OCI-LY7 (cell line): ENCODE measurements around the gene IRF2BP2. TPM values are rescaled to one million over a fixed set of nuclear protein-coding genes. Genes with fewer than 3 reads are reported as not detected.

Source experiments
- BruUV-seq: library from RNA; stranded (reverse); fragments of 400-500 nt; replicated peaks from 2 replicates; lab custom pipeline; 2021; lab: Mats Ljungman, UMichigan
- CTCF ChIA-PET: fragments of 300-600 bp; sonication (Branson Sonifier 250); formaldehyde crosslinking; loops from one replicate; lab custom pipeline; 2022; ENCODE audit warnings: antibody characterized with exemption; ENCODE audit not compliant: unreplicated experiment; lab: Charles Lee
- POLR2A ChIA-PET: fragments of 300-600 bp; sonication (Branson Sonifier 250); formaldehyde crosslinking; loops from one replicate; lab custom pipeline; 2022; ENCODE audit warnings: antibody characterized with exemption; lab: Charles Lee
- DNase-seq: peaks from one replicate; pipeline ENCODE4 v3.0.0-alpha.2; 2015; ENCODE audit warnings: low spot score
- H2AFZ ChIP-seq: fragments of 200-600 bp; sonication (generic), shearing (Covaris generic); 2 replicates; pipeline ENCODE4 v1.6.1; 2014; ENCODE audit warnings: mild to moderate bottlenecking, antibody characterized with exemption, low read length, moderate library complexity
- H3K27ac ChIP-seq: fragments of 200-600 bp; sonication (generic); 2 replicates; pipeline ENCODE4 v1.5.1; 2014; ENCODE audit warnings: mixed run types, low read depth, mild to moderate bottlenecking, moderate library complexity, low read length, inconsistent platforms; ENCODE audit not compliant: poor library complexity, severe bottlenecking
- H3K36me3 ChIP-seq: fragments of 200-600 bp; sonication (generic); 2 replicates; pipeline ENCODE4 v1.6.1; 2014; ENCODE audit warnings: mild to moderate bottlenecking, antibody characterized with exemption, low read length, moderate library complexity, mixed read lengths; ENCODE audit not compliant: insufficient read depth
- H3K4me1 ChIP-seq: fragments of 200-600 bp; sonication (generic); 2 replicates; pipeline ENCODE4 v1.5.1; 2014; ENCODE audit warnings: mild to moderate bottlenecking, low read length; ENCODE audit not compliant: insufficient read depth, poor library complexity, severe bottlenecking
- H3K4me2 ChIP-seq: fragments of 200-600 bp; sonication (generic); 2 replicates; pipeline ENCODE4 v1.6.1; 2014; ENCODE audit warnings: mild to moderate bottlenecking, low read length
- H3K4me3 ChIP-seq: fragments of 200-600 bp; sonication (generic); 2 replicates; pipeline ENCODE4 v1.5.1; 2014; ENCODE audit warnings: mild to moderate bottlenecking, low read depth, low read length; ENCODE audit not compliant: poor library complexity, severe bottlenecking
- H3K79me2 ChIP-seq: fragments of 200-600 bp; sonication (generic); 2 replicates; pipeline ENCODE4 v1.6.1; 2016; ENCODE audit warnings: low read depth, mild to moderate bottlenecking, low read length, moderate library complexity, mixed read lengths; ENCODE audit not compliant: insufficient read depth
- H3K9me2 ChIP-seq: fragments of 200-600 bp; sonication (generic); 2 replicates; pipeline ENCODE4 v1.6.1; 2016; ENCODE audit warnings: mild to moderate bottlenecking, low read length, mixed read lengths; ENCODE audit not compliant: insufficient read depth
- H3K9me3 ChIP-seq: fragments of 200-600 bp; sonication (generic); 2 replicates; pipeline ENCODE4 v1.6.1; 2014; ENCODE audit warnings: mild to moderate bottlenecking, mixed run types, low read length, mixed read lengths
- H4K20me1 ChIP-seq: fragments of 200-600 bp; sonication (generic); 2 replicates; pipeline ENCODE4 v1.6.1; 2014; ENCODE audit warnings: mild to moderate bottlenecking, antibody characterized with exemption, low read length, moderate library complexity, mixed read lengths; ENCODE audit not compliant: insufficient read depth
- EZH2phosphoT487 ChIP-seq: fragments of 200-600 bp; sonication (generic); IDR thresholded peaks from 2 replicates; pipeline ENCODE4 v1.6.1; 2018; ENCODE audit warnings: low read depth, borderline replicate concordance, mild to moderate bottlenecking, mixed run types, antibody characterized with exemption, low read length, moderate library complexity, mixed read lengths
- intact Hi-C: fragments of 100-400 bp; cut with micrococcal nuclease; formaldehyde crosslinking; loops from one replicate; pipeline ENCODE4 v1.10.0; 2022; ENCODE audit not compliant: unreplicated experiment
- total RNA-seq, 2 experiments: library from RNA; depleted of rRNA in 1 of 2; stranded (reverse); fragments of >200 nt in 1 of 2; shearing (Covaris generic) in 1 of 2; gene quantifications; 2 replicates each; pipeline ENCODE4 v1.2.3, GENCODE V29; 2014 to 2022
- TF ChIP-seq, protein P1 (sequence below): fragments of 200-600 bp; sonication (generic); conservative IDR thresholded peaks from 2 replicates; pipeline ENCODE4 v1.5.1; 2014; ENCODE audit warnings: mild to moderate bottlenecking, antibody characterized with exemption, low read length, moderate library complexity, mixed read lengths

Gene IRF2BP2
- total RNA-seq, 2 experiments from 2014 or later = 40.6 to 65.9 TPM

DNA sequence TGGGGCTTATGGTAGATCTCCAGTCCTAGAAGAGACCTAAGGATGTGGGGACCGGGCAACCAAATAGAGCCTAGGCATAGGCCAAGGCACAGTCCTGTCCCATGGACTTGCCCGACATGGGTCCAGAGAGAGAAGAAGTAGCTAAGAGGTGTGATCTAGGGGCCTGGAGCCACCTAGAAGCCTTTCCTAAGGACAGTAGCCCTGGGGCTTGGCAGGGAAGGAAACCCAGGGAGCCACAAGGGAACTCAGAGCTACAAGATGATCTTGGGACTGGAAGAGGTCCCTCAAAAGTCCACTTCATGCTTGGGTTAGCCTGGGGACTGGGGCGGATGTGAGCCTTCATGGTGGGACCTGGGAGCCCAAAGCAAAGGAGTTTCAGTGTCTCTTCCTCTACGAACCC is 18.8 kb downstream of the IRF2BP2 start:
- Histone ChIP-seq H2AFZ (no peak overlapping the region), H3K4me3 (no peak overlapping the region), H3K4me1 (no peaks in the 10 kb centered on the region), H3K36me3 (no peaks in the 10 kb centered on the region), H3K9me2 (no peaks in the 10 kb centered on the region), H3K9me3 (no peaks in the 10 kb centered on the region), H4K20me1 (no peaks in the 10 kb centered on the region), H3K27ac (no peak overlapping the region), H3K79me2 (no peaks in the 10 kb centered on the region), H3K4me2 (no peak overlapping the region)
- CTCF ChIA-PET = no interaction called here
- DNase-seq = no peak
- no TSS peak for BruUV-seq
- TF ChIP-seq, protein P1, sequence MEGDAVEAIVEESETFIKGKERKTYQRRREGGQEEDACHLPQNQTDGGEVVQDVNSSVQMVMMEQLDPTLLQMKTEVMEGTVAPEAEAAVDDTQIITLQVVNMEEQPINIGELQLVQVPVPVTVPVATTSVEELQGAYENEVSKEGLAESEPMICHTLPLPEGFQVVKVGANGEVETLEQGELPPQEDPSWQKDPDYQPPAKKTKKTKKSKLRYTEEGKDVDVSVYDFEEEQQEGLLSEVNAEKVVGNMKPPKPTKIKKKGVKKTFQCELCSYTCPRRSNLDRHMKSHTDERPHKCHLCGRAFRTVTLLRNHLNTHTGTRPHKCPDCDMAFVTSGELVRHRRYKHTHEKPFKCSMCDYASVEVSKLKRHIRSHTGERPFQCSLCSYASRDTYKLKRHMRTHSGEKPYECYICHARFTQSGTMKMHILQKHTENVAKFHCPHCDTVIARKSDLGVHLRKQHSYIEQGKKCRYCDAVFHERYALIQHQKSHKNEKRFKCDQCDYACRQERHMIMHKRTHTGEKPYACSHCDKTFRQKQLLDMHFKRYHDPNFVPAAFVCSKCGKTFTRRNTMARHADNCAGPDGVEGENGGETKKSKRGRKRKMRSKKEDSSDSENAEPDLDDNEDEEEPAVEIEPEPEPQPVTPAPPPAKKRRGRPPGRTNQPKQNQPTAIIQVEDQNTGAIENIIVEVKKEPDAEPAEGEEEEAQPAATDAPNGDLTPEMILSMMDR = no peak
- TF ChIP-seq EZH2phosphoT487 = no peak
- intact Hi-C loops = no loop called here
- POLR2A ChIA-PET = no interaction called here

DNA sequence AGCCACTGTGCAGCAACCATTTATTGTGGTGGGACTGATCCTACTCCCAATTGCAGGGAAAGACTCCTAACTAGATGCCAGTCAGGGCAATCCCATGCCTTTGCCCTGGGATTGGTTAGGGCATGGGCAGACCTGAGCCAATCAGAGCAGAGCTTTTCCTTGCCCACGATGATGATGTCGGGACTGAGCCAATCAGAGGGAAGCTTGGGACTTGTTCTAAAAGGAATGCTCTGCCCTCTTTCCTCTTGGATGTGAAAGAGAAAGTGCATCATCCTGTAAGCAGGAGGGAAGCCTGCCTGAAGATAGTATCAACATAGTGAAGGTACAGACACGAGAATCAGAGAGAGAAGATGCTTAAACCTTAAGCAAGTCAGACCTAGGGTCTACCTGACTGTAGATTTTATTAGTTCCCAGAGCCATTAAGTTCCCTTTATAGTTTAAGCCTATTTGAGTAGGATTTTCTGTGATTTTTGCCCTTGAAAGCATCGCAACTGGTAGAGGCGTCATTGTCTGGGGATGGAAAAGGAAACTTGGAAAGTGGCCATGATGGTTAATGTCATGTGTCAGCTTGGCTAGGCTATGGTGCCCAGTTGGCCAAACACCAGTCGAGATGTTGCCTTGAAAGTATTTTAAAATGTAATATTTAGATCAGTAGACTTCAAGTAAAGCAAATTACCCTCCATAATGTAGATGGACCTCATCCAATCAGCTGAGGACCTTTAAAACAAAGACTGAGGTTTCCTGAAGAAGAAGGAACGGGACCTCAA is 19.9 kb downstream of the IRF2BP2 start:
- no peaks in the 10 kb centered on the region for H3K9me2 ChIP-seq
- no peaks in the 10 kb centered on the region for H3K9me3 ChIP-seq
- ChIA-PET POLR2A (interaction anchor here (0.5 to 0.6 kb wide), 3 partner anchors 109 to 268 kb away, joined by 3 read pairs; no protein-coding TSS in a partner anchor), CTCF (no interaction called here)
- no peaks in the 10 kb centered on the region for H3K79me2 ChIP-seq
- no peak overlapping the region for H3K4me2 ChIP-seq
- no peak for DNase-seq
- no peaks in the 10 kb centered on the region for H4K20me1 ChIP-seq
- H3K36me3 ChIP-seq = no peaks in the 10 kb centered on the region
- H3K27ac ChIP-seq = no peak overlapping the region
- BruUV-seq = no TSS peak
- intact Hi-C loops = no loop called here
- no peak for TF ChIP-seq EZH2phosphoT487
- TF ChIP-seq, protein P1 = no peak
- no peak overlapping the region for H3K4me3 ChIP-seq
- no peak overlapping the region for H2AFZ ChIP-seq
- no peaks in the 10 kb centered on the region for H3K4me1 ChIP-seq

DNA sequence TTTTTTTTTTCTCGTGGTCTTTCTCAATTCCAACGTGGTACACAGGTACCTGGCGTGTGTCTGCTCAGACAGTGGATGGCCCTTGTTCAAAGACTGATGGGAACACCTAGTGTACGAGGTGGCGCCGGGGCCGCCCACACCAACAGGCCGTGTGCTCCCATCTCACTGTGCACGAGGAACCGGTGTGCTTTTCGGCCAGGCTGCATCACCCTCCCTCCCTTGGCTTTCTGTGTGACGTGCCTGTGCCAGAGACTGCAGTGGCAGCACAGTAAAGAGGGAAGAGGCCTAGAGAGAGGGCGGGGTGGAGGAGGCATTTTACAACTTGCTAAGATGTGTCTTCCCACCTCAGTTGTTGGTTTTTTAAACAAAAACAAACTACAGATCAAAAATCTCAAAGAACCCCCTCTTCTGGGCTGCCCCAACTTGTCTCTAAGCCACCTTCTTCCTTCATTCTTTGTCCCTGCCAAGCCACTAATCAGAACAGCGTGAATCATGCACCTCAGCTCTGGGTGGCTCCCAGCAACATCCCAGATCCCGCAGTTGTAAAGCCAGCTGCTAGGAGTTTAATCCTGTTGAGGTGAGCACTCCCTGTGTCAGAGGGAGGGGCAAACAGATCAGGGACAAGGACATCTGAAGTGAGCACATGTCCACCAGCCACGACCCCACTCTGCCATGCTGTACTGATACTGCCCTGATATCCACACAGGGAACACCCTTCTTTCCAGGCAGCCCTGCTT is 20.7 kb downstream of the IRF2BP2 start:
- Histone ChIP-seq H3K4me3 (no peak overlapping the region), H3K9me2 (no peaks in the 10 kb centered on the region), H3K4me2 (no peak overlapping the region), H3K36me3 (no peaks in the 10 kb centered on the region), H3K27ac (no peak overlapping the region), H2AFZ (no peak overlapping the region), H4K20me1 (no peaks in the 10 kb centered on the region), H3K9me3 (no peaks in the 10 kb centered on the region), H3K4me1 (no peaks in the 10 kb centered on the region), H3K79me2 (no peaks in the 10 kb centered on the region)
- ChIA-PET POLR2A (interaction anchor here (0.5 to 0.6 kb wide), 2 partner anchors 109 to 268 kb away, joined by 3 read pairs; no protein-coding TSS in a partner anchor), CTCF (no interaction called here)
- no TSS peak for BruUV-seq
- TF ChIP-seq, protein P1 = no peak
- TF ChIP-seq EZH2phosphoT487 = no peak
- no peak for DNase-seq
- intact Hi-C loops = no loop called here
